ENCODE data around the gene SLC49A4. TPM values are rescaled to one million over a fixed set of nuclear protein-coding genes. Genes with fewer than 3 reads are reported as not detected.

Gene SLC49A4
- total and polyA plus RNA-seq, 3 donors from 2014 or later, result 12.4 to 23.7 (median 17.7) TPM

DNA sequence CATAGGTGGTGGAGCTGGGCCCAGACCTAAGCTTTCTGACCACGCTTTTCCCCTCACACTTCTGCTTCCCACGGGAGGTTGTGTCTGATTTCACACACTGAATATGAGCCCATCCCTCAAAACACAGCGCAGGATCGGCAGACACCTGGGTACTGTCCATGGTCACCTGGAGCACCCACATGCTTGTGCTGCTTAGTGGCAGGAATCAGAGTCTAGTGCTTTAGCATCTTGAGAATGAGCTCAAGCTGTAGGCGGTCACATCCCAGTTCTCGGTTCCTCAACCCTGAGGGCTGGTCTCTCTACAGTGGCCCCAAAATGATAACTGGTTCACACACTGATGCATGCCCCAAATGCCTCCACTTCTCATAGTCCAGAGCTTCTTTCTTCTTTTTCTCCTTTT, 121.7 kb downstream of the SLC49A4 start:
- no peaks in the 10 kb centered on the region for H3K9me3 ChIP-seq
- DNase-seq, result no peak
- H3K27ac ChIP-seq, result no peak overlapping the region
- no peaks in the 10 kb centered on the region for H3K27me3 ChIP-seq
- intact Hi-C loops (cut with DNase I; ENCODE audit: low total_unique reads), result no loop called here
- H3K4me1 ChIP-seq, result no peaks in the 10 kb centered on the region
- no peaks in the 10 kb centered on the region for H3K36me3 ChIP-seq (ENCODE audit: low read depth, missing control alignments)
- TF ChIP-seq, protein P1, sequence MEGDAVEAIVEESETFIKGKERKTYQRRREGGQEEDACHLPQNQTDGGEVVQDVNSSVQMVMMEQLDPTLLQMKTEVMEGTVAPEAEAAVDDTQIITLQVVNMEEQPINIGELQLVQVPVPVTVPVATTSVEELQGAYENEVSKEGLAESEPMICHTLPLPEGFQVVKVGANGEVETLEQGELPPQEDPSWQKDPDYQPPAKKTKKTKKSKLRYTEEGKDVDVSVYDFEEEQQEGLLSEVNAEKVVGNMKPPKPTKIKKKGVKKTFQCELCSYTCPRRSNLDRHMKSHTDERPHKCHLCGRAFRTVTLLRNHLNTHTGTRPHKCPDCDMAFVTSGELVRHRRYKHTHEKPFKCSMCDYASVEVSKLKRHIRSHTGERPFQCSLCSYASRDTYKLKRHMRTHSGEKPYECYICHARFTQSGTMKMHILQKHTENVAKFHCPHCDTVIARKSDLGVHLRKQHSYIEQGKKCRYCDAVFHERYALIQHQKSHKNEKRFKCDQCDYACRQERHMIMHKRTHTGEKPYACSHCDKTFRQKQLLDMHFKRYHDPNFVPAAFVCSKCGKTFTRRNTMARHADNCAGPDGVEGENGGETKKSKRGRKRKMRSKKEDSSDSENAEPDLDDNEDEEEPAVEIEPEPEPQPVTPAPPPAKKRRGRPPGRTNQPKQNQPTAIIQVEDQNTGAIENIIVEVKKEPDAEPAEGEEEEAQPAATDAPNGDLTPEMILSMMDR (IDR thresholded peaks at IDR 0.05), result no peak
- TF ChIP-seq POLR2A (IDR thresholded peaks at IDR 0.05), result no peak
- no peak overlapping the region for H3K4me3 ChIP-seq
- WGBS, 2 donors, result 93 to 96% methylated on average over 6 of the region's 6 CpGs

DNA sequence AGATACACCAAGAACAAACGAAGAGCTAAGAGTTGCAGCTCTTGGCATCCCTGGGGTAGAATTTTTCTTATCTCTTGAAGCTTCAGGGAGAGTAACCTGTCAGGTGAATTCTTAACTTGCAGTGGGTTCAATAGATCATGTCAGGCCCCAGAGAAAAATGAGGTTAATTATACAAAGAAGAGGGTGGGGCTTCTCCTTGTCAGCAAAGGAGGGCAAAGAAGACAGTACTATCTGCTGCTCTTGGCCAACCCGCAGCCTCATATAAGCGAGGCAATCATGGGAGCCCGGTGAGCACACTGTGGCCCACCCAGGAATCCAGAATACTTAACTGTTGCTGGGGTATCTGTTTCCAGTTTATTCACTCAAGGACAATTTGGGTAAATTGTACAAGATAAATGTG, 122.5 kb downstream of the SLC49A4 start:
- Histone ChIP-seq H3K27me3 (no peaks in the 10 kb centered on the region), H3K36me3 (ENCODE audit: low read depth, missing control alignments) (no peaks in the 10 kb centered on the region), H3K9me3 (no peaks in the 10 kb centered on the region), H3K27ac (no peak overlapping the region), H3K4me3 (no peak overlapping the region), H3K4me1 (no peaks in the 10 kb centered on the region)
- no peak for DNase-seq
- intact Hi-C loops (cut with DNase I; ENCODE audit: low total_unique reads), result no loop called here
- TF ChIP-seq, protein P1 (IDR thresholded peaks at IDR 0.05), result no peak
- TF ChIP-seq POLR2A (IDR thresholded peaks at IDR 0.05), result no peak
- WGBS, 2 donors, result 84 to 90% methylated on average over 4 of the region's 4 CpGs

DNA sequence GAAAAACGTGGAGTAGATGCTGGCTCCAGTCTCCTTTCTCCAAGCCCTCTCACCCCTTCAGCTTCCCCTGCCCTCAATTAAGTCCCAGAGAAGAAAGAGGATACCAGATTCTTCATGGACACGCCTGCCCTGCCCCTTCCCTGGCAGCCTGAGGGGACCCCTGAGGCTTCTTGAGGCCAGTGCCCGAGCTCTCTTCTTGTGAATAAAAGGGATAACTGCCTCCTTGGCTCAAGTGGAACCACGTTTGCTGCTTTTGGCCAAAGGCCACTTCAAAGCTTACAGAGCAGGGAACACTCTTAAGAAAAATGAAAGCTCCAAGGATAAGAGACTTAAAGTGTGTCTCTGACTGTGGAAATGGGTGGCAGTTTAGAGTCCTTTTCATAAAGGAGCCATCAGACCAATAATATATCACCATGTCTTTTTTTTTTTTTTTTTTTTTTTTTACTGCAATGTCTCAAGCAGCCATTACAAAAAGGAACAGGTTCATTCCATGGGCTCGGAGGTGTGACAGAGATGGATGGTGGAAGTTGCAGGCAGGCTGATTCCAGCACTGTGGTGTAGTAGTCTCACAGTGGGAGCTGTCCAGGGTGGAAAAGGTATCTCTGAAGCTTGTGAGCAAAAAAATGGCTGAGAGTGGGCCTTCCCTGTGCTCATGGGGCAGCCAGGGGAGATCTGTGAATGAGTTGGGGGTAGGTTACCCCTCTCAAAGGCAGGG, 123.9 kb downstream of the SLC49A4 start:
- WGBS, 2 donors, result 45 to 50% methylated on average over 5 of the region's 5 CpGs
- intact Hi-C loops (cut with DNase I; ENCODE audit: low total_unique reads), result no loop called here
- no peak for TF ChIP-seq POLR2A (IDR thresholded peaks at IDR 0.05)
- TF ChIP-seq, protein P1 (IDR thresholded peaks at IDR 0.05), result no peak

DNA sequence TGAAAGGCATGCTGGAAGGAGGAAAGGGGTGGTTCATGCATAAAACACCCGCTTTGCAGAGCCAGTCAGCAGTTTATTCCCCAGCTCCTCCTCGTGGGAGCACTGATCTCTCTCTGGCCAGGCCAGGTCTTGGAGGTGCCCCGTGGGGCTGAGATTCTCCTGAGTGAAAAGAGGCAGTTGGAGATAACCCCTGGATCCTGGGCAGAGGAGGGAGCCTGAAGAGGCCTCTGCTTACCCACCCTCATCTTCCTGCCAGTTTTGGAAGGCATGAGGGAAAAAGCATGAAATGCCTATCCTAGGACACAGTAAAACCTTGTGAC, 124.4 kb downstream of the SLC49A4 start:
- H3K4me1 ChIP-seq, result no peaks in the 10 kb centered on the region
- H3K36me3 ChIP-seq (ENCODE audit: low read depth, missing control alignments), result no peaks in the 10 kb centered on the region
- TF ChIP-seq POLR2A (IDR thresholded peaks at IDR 0.05), result no peak
- TF ChIP-seq, protein P1 (IDR thresholded peaks at IDR 0.05), result no peak
- WGBS, 2 donors, result 70 to 83% methylated on average over 3 of the region's 3 CpGs
- no peaks in the 10 kb centered on the region for H3K27me3 ChIP-seq
- H3K4me3 ChIP-seq, result no peak overlapping the region
- intact Hi-C loops (cut with DNase I; ENCODE audit: low total_unique reads), result no loop called here
- DNase-seq, result no peak
- no peaks in the 10 kb centered on the region for H3K9me3 ChIP-seq
- H3K27ac ChIP-seq, result no peak overlapping the region

More for the DNA sequence above, 123.9 kb downstream of the SLC49A4 start:
- Histone ChIP-seq H3K36me3 (ENCODE audit: low read depth, missing control alignments) (no peaks in the 10 kb centered on the region), H3K9me3 (no peaks in the 10 kb centered on the region), H3K4me1 (no peaks in the 10 kb centered on the region), H3K27me3 (no peaks in the 10 kb centered on the region), H3K27ac (no peak overlapping the region), H3K4me3 (no peak overlapping the region)
- DNase-seq, result no peak

DNA sequence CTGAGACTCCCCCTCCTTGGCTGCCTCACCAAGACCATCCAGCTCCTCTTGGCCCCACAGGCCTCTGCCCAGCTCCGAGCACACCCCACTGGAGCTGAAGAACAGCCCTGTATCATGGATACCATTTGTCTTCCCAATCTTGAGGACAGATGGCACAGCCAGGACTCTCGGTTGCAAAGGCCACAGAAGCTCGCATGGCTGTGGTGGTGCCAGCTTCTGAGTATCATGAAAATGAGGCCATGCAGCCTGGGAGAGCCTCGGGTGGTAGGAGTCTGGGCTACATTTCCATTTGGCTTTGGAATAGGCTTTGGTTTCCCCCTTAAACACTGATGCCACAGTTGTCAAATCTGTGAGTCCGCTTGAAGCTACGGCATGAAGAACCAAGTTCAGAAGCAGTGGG, 126.1 kb downstream of the SLC49A4 start:
- intact Hi-C loops (cut with DNase I; ENCODE audit: low total_unique reads), result no loop called here
- WGBS, 2 donors, result 73 to 84% methylated on average over 6 of the region's 6 CpGs

More for the DNA sequence above, 126.1 kb downstream of the SLC49A4 start:
- H3K27me3 ChIP-seq, result no peaks in the 10 kb centered on the region
- DNase-seq, result no peak
- no peak overlapping the region for H3K27ac ChIP-seq
- no peaks in the 10 kb centered on the region for H3K9me3 ChIP-seq
- H3K36me3 ChIP-seq (ENCODE audit: low read depth, missing control alignments), result no peaks in the 10 kb centered on the region
- no peaks in the 10 kb centered on the region for H3K4me1 ChIP-seq
- TF ChIP-seq, protein P1 (IDR thresholded peaks at IDR 0.05), result no peak
- TF ChIP-seq POLR2A (IDR thresholded peaks at IDR 0.05), result no peak
- no peak overlapping the region for H3K4me3 ChIP-seq

Measured in testis (tissue), 3 donors.